Cortex of kidney (tissue), 1 donor: Measurements from ENCODE around the gene GPNMB.

Source experiments
- DNase-seq: peaks from one replicate; lab custom pipeline; 2025; lab: John Stamatoyannopoulos, UW

The GPNMB gene

DNA sequence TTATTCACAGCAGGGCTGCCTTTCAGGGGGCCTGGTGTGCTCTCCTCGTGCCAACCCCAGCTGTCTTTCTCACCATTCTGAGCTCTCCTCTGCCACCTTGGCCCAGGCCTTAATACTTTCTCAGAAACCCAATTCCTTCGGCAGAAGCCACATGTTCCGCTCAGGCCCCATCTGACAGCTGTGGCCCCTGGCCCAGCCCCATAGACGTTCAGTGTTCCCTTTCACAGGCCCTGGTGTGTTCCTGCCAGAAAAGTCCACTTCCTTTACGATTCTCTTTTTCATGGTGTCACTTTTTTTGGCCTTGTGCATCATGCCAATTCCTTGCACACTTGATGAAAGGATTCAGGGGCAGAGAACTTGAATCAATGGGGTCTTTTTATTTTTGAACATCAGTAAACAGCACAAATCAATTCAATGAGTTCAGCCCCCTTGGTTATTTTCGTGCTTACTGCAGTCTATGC, 15.9 kb upstream of the GPNMB start:
- no peak for DNase-seq

DNA sequence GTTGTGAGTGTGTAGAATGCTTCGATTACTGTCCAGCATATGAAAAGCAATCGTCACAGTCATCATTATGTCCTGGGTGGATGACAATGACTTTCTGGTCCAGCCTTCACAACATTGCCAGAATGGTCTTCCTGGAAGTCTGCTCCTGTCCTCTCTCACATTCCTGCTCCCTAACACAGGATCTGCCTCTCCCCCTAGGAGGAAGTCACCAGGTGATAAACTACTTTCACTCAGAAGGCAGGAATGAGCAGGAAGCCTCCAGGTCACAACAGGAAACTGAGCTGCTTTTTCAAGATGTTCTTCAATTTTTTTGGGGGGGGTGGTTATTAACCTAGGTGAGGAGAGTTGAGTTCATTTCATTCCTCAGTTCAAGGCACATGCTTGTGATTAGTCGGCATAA, 13.6 kb upstream of the GPNMB start:
- DNase-seq, result no peak

DNA sequence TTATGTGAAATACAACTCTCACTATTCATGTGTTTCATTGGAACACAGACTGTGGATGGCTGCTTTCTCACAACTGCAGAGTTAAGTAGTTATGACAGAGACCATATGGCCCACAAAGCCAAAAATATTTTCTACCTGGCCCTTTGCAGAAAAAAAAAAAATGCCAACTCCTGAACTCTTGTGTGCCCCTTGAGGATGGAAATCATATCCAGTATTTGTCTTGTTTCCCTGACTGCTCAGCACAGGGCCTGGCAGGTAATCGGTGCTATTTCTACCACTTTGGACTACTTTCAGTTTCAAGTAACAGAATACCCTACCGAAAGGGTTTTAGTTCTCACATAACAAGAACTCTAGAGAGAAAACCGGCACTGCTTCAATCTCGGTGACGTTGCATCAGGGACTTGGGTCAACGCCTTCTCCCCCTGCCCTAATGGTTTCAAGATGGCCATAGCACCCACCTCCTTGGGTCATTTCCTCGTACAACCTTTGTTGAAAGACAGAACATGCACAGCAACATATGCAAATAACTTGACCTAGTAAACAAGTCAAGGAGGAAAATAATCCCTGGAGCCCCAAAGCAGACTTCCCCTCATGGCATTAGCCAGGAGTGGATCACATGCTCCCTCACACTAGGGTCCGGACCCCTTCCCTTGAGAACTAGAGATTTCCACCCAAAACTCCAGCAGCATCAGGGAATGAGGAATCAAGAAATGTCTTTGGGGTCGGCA, 11.8 kb upstream of the GPNMB start:
- no peak for DNase-seq

DNA sequence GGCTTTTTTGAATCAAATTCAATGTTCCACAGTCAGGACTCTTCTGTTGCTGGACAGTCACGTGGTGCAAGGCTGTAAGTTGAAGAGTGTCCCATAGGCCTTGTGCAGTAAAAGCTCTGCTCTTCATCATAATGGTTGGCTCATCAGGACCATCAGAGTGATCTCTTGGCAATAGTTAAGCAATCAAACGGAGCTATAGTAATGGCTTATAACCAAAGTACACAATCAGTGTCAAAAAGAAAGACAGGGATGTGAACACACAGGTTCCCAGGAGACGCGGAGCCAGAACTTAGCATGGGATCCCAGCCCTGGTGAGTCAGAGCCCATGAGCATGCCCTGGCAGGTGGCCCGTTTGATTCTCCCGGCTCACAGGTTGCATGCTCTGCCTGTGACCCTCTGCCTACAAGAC, 10.8 kb upstream of the GPNMB start:
- DNase-seq, result no peak

DNA sequence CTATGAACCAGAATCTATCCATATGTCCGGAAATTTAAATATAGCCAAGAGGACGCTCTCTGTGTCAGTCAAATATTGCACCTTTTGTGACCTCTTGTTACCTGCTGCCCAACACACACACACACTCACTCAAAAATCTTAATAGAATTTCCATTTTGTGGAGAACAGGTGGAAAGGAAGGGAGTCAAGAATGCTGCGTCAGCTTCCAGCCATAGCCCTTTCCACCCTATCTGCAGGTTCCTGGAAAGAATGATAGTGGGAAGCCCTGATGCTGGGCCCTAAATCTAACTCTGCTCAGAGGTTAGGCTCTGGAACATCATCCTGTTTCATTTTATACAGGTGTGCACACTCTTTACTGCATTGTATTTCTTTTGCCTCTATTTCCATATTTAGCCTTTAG, 9.6 kb upstream of the GPNMB start:
- DNase-seq, result no peak

DNA sequence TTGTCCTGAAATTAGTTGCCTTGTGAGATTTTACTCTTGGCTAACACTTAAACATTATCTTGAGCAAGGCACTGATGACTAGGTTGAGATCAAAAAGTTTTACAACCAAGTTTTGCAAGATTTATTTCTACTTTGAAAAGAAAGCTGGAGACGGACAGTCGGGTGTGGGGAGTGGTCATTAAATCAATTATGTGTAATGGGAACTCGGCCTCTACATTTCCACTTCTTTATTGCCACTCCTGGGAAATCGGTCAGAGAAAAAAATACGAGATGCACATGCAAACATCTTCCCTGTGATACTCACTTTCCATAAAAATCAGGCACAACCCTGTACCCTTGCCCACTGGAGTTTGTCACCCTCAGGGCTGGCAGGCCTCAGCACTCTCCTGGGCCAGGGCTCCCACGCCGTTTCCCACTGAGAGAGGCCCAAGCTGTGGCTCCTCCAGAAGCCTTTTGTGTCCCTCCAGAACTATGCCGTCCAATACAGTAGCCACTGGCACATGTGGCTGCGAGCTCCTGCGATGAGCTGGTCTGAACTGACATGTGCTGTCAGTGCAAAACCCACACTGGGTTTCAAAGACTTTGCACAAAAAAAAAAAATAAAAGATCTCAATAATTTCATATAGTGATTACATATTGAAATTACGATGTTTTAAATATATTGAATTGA, 7.5 kb upstream of the GPNMB start:
- no peak for DNase-seq

DNA sequence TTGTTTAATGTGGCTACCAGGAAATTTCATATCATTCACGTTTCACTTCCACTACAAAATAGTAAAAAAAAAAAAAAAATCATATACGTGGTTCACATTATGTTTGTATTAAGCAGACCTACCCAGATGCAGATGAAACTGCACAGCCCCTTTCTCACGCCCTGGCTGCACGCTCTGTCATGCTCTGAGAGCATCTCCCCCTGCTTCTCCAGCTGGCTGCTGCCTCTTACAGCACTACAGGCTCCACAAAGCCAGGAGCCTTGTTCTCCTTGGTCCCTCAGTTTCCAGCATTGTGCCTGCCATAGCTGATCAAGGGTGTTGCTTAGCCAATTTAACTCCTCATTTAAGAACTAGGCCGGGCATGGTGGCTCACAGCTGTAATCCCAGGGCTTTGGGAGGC, 6.9 kb upstream of the GPNMB start:
- DNase-seq, result no peak

DNA sequence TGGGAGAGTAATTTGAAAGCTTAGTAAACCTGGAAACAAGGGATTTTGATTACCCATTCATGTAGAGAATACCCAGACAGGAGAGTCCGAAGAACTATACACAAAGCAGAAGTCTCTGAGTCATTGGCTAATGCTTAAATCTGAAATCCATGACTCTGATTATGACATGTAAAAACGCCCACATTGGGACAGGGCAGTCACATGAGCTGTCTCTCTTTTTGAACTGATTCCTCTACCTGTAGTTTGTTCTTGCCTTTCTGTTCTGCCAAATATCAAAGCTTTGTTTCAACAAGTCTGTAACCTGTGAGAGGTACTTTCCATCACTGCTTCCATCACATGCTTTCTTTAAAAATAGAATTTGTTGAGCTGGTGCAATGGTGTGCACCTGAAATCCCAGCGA, 4.3 kb upstream of the GPNMB start:
- DNase-seq, result no peak

DNA sequence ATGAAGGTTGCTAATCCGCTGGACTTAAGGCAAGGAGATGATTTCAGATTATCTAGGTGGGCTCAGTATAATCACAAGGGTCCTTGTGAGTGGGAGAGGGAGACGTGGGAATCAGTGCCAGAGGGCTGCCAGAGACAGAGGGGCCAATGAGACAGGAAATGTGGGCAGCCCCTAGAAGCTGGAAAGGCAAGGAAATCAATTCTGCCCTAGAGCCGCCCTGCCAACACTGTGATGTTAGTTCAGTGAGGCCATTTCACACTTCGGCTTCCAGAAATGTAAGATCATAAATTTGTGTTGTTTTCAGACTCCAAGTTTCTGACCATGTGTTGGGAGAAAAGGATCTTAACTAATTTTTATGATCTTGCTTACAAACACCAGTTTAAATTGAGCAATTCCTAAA, 3.6 kb upstream of the GPNMB start:
- DNase-seq, result no peak

DNA sequence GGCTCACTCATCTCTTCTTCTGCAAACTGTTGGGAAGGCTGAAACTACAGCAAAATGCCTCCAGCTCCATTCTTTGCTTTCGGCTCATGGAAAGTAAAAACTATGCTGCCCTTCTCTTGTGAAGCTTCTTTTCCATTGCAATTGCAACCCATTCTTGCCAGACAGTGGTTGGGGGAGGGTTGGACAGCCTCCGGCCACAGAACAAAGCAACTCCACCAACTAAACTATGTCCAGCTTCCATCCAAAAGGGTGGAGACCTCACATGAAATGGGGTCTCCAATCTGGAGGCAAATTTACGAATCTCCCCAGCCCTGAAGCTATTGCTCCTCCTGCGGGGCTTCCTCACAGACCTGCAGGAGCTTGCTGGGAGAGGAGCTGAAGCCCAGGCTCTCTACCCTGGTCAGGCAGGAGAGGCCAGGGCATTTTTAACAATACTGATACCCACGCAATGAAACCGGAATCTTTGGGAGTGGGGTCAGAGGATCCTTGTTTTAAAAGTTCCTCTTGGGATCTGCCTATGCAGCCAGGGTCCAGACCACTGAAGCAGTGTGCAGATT, 549 bp downstream of the GPNMB start:
- no peak for DNase-seq

DNA sequence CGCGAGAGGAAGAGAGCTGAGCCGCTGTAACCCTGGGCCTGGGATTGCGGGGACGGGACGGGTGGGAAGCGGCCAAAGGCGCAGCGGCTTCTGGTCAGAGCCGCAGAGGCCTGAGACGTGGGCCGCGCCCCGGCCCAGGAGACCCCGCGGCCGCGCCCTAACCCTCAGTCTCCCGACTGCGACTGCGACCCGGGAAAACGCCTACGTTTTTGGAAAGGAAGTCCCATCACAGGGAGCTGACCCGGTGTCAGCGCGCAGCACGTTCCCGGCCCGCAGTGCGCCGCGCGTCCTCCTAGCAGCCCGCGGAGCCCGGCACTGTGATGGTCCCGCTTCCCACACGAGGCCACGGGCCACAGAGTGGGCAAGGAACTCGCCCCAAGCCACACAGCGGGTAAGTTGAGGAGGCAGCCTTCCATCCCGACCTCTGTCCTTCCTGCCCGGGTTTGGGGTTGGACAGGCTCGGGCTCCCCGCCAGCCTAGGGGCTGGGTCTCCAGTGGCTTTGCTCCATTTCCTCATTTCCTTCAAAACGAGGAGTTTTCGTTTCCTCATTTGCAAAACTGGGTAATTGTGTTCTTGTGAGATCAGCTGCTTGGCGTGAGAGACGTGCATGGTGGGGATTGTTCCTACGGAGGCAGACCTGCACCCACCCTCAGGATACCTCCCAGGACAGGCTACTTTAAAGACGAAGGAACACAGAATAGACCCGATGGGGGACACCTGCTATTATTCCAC, 1.2 kb downstream of the GPNMB start:
- DNase-seq, result no peak

DNA sequence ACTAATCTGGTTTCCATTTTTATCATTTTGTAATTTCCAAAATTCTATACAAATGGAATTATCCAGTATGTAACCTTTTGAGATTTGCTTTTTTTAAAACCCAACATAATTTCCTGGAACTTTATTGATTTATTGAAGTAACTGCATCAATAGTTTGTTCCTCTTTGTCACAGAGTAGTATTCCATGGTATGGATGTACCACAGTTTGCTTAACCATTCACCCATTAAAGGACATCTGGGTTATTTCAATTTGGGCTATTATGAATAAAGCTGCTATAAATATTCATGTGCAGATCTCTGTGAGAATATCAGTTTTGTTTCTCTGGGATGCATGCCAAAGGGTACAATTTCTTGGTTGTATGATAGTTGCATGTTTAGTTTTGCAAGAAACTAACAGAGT, 2.9 kb downstream of the GPNMB start:
- no peak for DNase-seq

DNA sequence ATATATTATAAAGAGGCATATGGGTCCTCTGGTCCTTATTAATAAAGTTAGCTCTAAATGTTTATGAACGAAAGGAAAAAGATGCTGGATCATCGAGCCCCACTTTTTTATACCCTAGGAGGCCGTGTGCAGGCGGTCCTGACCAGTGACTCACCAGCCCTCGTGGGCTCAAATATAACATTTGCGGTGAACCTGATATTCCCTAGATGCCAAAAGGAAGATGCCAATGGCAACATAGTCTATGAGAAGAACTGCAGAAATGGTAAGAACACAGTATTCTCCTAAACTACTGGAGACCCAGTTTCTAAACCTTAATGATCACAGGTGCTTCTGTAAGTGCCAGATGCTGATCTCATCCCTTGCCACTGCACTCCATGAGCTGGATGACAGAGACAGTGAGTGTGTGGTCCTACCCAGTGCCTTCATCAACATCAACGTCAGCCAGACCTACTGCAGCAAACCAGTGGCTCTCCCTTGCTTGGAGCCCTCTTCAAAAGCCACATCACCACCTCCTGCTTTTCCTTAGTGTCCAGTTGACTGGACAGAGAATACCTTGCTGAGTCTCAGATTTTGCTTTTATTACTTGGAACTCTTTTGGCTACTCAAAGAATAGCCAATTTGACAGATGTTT, 7.6 kb downstream of the GPNMB start:
- DNase-seq, result no peak

DNA sequence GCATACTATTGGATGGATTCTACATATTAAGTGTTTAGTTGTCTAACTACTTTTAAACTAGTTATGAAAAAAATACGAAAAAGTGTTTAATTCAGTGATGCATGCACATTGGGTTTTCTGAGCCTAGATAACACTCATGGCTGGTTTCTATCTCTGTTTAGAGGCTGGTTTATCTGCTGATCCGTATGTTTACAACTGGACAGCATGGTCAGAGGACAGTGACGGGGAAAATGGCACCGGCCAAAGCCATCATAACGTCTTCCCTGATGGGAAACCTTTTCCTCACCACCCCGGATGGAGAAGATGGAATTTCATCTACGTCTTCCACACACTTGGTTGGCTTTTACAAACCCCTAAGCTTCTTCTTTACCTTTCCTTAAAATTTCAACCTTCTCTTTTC, 10.2 kb downstream of the GPNMB start:
- no peak for DNase-seq

DNA sequence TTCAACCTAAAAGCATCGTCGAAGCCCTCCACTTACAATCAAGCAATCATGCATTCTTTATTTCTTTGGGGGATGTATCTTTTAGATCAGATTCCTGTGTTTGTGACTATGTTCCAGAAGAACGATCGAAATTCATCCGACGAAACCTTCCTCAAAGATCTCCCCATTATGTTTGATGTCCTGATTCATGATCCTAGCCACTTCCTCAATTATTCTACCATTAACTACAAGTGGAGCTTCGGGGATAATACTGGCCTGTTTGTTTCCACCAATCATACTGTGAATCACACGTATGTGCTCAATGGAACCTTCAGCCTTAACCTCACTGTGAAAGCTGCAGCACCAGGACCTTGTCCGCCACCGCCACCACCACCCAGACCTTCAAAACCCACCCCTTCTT, 13.8 kb downstream of the GPNMB start:
- no peak for DNase-seq

DNA sequence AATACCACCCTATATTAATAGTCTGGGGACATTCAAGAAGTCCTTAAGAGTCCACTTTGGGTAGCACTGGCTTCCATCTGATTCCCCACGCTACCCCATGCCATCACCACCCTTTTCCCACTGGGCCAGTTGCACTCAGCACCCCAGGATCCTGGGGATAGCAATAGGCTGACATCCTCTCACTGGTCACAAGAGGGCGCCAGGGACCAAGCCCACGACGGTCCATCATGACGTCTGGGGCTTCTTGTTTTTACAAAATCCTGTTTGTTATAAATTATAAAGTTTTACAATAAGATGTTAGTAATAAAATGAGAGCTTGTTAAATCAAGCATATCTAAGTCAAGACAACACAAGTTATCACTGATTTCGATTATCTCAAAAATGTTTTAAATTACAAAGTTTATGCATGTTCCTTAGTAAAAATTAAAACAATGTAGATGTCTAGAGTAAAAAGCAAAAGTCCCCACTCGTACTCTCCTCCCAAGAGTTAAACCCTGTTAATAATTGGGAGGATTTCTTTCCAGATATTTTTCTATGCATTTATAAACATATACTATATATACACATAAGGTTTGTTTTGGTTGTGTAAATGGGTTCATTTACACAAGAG, 15.4 kb downstream of the GPNMB start:
- DNase-seq, result no peak

DNA sequence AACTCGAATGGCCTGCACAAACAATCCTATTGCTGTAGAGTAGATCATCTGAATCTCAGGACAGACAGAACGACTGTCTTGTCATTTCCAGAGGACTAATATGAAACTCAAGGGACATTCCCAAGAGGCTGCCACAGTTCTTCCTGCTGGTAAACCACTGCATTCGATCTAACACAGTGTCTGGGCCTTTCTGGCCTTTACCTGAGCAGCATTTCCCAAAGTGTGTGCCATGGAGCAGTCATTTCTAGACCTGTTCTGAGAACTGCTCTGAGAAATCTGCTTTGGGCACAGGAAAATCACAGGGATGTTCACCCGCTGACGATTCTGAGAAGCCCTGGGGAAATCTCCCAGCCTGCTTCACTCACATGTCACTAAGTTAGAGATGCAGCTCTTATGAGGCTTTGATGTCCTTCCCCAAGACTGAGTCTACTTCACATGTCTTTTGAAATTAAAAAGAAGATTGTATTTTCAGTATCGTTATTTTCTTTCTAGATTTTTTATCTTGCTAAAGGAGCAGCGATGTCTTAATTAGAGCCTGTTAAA, 18.4 kb downstream of the GPNMB start:
- DNase-seq, result no peak

DNA sequence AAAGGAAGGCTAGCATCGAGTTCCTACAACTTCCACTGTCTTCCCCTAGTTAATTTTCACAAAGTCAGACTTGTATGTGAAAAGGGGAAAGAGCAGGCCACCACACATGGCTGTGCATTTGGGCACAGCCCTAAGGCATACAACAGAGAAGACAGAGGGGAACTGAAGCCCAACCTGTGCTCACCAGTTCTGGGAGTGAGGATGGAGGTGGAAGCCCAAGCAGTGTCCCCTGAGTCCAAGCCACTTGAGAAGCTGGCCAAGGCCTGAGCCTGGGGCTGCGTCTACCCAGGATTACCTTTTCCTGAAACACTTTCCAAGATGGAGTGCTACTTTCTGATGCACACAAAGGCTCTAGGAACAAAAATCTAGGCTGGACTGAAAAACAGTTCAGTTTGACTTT, 20.3 kb downstream of the GPNMB start:
- DNase-seq, result no peak

DNA sequence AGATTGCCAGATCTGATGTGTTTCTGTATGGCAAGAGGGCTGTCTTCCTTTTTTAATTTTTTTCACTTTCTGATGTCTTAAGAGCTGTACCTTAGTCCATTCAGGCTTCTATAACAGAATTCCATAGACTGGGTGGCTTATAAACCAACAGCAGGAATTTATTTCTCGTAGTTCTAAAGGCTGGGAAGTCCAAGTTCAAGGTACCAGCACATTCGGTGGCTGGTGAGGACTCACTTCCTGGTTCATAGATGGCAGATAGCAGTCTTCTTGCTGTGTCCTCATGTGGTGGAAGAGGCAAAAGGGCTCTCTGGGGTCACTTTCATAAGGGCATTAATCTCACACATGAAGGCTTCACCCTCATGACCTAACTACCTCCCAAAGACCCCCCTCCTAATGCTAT, 20.8 kb downstream of the GPNMB start:
- no peak for DNase-seq

DNA sequence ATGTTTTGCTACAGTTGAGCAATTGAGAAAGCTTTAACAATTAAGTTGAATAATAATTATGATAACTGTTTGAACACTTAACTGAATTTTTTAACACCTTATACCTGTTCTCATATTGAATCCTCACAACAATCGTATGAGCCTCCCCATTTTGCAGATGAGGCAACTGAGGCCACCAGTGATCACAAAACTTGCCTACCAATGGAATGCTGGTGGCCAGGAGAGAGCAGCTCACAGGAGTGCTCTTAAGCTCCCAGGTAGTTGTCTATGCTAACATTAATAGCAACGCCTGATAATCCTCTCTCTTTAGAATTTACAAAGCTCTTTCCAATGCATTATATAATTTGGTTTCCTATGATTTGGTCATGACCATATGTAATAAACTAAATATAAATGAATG, 21.6 kb downstream of the GPNMB start:
- no peak for DNase-seq

DNA sequence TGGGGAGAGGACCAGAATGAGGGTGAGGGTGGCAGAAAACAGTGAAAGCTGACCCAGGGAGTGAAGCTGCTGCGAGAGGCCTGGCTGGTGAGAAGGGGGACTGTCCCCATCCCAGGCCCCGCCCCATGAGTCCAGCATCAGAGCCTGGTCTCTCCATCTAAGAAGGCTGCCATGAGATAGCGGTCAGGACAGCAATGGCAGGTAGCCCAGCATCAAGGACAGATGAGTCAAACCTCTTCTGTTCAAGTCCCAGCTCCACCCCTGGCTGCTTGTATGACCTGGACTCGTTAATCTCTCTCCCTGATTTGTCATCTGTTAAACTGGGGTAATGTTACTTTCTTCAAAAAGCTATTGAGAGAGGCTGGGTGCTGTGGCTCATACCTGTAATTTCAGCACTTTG, 22.2 kb downstream of the GPNMB start:
- no peak for DNase-seq

DNA sequence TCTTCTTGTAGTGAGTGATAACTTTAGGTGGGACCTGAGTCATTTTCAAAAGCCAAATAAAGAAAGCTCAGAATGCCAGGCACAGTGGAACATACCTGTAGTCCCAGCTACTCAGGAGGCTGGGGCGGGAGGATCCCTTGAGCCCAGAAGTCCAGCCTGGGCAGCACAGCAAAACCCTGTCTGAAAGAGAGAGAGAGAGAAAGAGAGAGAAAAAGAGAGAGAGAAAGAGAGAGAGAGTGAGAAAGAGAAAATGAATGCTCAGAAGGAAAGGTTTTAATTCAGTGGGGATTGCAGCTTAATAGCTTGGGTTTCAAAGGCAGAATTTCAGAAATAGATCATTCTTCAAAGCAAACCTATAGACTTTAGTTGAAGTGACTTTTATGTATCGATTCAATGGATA, 25.7 kb downstream of the GPNMB start:
- no peak for DNase-seq
